NCI-H1436 treated with DMSO at 0.1 percent for 48 hours (cell line): ENCODE measurements around the gene CAMTA1.
A peak's percentile ranks its signal among the peaks of the same experiment; 100 is the strongest.
"Not testable (repeated sequence)": the region's sequence is repeated elsewhere in the genome, so short reads cannot be mapped to it uniquely, and the experiment has no call there.

Experiments
- DNase-seq: peaks from one replicate; lab custom pipeline; 2025; lab: John Stamatoyannopoulos, UW

The CAMTA1 gene

DNA sequence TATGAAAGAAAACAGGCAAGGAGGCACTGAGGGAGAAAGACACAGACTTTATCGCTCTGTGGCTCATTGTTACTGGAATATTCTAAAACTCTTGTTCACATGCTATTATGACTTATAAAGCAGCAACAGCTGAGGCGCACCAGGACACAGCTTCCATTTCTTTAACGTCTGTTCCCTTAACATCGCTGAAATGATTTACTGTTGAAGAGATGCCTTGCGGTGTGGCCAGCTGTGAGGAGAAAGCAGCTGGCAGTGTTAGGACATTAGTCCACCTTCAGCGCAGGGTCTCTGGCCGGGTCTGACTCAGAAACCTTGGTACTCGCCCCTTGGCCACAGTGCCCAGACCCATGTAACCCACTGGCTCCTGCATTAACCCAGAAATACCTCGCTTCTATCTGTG is 995.7 kb downstream of the CAMTA1 start:
- DNase-seq = no peak

DNA sequence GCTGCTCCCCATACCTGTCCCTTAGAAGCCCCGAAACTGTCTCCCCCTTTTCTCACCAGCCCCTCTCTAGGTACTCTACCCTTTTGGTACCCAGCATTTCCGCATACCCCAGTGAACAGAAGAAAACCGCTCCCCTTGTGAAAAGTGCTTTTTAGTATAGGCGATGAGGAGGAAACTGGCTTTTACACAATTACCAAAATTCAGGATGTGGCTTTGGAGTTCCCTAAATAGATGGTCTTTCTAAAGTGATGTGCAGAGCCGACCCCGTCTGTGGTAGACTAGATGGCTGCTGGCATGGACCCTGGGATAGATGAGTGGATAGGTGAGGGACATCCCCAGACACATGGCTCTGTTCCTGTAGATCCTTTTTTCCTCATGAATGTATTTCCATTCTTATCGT is 996.2 kb downstream of the CAMTA1 start:
- DNase-seq = no peak

DNA sequence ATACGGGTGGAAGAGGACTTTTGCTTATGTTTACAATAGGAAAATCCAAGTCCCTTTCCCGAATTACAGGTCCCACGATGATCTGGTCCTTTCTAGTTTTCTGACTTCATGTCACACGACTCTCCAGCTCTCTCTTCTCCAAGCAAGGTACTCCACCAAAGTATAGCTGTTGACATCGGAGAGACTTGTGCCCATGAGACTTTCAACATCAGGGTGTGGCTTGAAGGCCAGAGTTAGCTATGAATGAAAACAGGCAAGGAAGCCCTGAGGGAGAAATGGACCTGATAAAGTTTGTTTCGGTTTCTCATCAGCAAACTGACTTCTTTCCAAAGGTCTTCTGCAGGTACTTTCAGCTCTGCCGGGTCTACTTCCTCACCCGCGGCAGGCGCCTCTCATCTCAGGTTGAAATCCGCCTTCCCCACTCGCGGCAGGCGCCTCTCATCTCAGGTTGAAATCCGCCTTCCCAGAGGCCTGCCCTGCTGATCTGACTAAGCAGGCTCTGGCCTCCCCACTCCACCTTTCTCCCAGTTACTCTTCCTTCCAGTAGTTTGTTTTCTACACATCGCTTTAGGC is 996.8 kb downstream of the CAMTA1 start:
- DNase-seq = no peak

DNA sequence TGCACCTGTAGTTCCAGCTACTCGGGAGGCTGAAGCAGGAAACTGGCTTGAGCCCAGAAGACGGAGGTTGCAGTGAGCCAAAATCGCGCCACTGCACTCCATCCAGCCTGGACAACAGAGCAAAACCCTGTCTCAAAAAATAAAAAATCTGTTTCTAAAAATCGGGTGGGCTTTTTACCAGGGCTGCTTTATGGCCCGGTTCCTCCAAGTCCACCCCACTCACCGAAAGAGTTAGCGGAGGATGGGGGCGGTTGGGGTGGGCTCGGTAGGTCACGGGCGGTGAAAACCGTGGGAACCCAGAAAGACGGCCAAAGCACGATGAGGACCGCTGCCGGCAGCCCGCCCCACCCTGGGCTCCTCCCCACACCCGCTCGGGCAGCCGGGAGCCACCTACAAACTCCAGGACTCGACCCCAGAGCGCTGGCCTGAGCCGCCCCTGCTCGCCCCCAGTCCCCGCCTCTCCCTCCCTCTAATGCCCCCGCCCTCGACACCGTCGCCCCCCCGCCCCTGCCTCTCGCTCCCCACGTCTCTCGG is 998.0 kb downstream of the CAMTA1 start:
- DNase-seq = no peak

DNA sequence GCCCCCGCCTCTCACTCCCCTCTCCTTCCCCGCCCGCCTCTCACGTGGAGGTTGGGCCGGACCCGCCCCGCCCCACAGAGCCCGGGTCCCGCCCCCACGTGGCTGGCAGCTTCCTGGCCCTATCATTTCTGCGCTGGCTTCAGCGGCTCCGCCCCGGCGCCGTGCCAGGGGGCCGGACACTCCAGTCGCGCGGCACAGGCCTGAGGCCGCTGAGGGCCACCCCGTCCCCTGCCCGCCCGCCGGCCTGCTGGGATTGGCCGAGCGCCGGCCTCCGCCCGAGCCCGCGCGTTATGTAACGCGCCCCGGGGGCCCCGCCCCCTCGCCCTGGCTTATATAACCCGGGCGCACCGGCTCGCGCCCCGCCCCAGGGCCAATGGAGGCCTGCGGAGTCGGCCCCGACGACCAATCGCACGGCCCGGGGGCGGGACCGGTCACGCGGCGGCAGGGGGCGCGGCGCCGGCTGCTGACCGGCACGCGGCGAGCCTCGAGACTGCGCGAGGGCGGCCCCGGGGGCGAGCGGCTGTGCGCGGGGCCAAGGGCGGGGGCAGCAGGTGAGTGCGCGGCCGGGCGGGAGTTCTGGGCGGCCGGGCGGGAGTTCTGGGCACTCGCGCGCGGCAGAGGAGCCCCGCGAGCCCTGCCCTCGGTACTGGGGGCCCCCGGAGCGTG is 998.7 kb downstream of the CAMTA1 start, which contains the start of gene PER3:
PER3 (plus strand) TSS at position 466 of the 666 bp plus-strand sequence. CDS start 587 bp downstream, outside the sequence.
- DNase-seq = peak; percentile 95

DNA sequence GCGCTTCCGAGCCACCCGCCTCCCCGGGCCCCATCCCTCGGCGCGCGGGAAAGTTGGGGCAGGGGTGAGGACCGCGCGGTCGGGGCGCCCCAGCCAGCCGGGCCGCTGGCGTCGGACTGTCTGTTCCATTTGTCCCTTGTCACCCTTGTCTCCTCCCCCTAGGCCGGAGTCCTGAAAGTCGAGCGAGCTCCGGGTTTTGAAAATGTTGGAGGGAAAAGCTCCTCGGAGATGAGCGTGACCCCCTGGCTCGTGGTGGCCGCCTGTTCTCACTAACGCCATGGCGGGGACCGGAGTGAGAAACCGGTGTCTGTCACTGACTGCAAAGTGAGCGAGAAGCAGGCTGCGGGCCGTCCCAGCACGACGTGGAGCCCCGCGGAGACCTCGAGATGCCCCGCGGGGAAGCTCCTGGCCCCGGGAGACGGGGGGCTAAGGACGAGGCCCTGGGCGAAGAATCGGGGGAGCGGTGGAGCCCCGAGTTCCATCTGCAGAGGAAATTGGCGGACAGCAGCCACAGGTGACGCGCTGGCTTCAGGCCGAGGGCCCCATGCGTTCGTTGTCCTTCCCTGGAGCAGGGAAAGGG is 999.3 kb downstream of the CAMTA1 start:
- DNase-seq = no peak

DNA sequence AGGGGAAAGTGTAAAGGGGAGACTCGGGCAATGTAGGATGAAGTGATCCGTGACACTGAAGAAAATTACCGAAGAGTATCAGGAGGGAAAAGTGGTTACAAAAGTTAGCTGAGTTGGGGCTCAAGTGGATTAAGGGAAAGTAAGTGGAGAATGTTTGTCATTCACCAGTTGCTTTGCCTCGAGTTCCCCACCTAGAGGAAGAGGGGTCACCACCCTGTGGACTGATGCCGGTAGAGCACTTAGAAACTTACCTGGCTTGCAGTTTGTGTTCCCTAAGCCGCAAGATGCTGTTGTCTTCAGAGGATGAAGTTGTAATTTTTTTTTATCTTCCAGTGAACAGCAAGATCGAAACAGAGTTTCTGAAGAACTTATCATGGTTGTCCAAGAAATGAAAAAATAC is 999.9 kb downstream of the CAMTA1 start:
- no peak for DNase-seq

DNA sequence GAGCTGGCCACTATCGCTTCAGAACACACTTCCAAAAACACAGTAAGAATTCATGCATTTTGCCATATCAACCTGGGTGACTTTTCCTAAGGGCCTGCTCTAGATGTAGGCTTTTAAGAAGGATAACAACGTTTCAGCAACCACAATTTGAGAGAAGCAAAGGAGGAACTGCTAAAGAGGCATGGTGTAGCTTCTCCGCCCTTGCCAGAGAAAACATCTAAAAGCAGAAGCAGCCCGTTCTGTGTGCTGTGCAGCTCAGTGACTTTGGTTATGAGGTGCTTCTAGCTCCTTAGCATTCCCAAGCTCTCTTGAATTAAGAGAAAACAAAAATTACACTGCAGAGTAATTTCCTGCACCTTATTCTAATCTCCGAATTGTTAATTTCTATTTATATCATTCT is 1001.5 kb downstream of the CAMTA1 start:
- DNase-seq = no peak

DNA sequence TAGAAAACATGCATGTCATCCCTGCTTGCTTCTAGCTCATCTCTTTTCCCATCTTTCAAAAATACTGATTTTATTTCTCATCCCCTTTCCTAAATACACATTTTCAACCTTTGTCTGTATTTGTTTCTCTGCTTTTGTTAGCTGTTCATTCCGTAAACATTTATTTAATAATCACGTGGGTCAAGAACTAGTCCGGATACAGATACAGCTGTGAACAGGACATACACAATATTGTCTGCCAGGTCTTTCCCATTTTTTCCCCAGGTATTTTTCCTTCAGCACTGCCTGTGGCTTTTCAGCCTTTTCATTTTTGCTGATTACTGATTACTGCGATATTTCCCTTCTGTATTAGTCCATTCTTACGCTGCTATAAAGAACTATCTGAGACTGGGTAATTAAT is 1004.6 kb downstream of the CAMTA1 start:
- DNase-seq = no peak

DNA sequence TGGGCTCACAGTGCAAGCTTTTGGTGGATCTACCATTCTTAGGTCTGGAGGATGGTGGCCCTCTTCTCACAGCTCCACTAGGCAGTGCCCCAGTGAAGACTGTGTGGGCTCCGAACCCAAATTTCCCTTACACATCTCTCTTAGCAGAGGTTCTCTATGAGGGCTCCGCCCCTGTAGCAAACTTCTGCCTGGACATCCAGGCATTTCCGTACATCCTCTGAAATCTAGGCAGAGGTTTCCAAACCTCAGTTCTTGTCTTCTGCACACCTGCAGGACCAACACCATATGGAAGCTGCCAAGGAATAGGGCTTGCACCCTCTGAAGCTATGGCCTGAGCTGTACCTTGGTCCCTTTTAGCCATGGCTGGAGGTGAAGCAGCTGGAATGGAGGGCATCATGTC is 1005.8 kb downstream of the CAMTA1 start:
- DNase-seq = not testable (repeated sequence)

DNA sequence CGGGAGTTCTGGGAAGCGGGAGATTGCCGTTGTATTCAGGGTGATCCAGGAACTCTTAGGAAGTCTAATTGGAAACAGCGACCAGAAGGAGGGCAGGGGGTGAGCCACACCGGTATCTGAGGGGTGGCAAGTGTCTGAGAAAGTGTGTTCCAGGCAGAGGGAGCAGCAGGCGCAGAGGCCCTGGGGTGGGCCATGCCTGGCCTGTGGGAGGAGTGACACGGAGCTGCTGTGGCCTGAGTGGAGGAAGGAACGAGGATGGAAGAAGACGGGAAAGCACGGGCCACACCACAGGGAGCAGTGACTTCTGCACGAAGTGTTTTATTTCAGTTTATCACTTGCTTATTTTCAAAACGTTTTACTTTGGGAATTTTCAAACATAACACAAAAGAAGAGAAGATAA is 1010.2 kb downstream of the CAMTA1 start:
- DNase-seq = no peak

DNA sequence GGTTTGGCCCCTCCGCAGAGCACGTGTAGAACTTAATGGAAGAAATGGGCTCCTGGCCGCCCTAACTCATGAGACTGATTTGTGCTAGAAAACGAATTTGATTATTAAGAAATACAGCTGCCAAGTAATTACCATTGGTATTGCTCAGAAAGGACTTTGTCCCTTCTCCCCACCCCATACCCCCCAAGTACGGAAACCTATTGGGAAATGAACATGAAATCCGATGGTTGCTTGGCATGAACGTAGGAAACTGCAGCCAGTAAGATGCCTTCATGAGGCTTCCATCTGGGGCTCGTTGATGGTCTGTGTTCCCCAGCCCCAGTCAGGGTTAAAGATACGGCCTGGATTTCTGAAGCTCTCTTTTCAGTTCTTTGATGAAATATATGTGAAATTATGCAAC is 1020.2 kb downstream of the CAMTA1 start:
- DNase-seq = no peak

DNA sequence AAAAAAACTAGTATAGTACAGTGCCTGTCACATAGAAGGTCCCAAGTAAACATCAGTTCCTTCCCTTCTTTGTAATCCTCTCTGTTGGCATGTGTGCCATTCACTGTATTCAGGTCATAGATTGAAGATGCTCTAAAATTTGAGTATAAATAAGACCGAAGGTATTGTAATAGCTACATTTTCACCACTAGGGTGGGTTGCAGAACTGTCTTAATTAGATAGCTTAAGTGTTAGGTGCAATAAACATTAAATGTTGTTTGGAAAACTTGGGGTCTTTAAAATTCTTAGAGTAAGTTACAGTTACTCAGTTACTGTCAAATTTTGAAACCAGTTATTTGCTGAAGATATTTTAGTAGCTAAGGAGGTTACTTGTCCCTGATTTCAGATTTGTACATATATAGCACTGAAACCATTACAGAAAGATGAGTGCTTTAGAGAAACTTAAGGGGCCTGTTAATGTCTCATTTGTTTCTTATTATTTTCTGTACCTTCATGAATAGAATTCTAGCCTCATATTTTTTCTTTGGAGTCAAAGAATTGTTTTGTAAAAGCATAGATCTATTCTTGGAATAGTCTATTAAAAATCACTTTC is 1023.1 kb downstream of the CAMTA1 start:
- no peak for DNase-seq

DNA sequence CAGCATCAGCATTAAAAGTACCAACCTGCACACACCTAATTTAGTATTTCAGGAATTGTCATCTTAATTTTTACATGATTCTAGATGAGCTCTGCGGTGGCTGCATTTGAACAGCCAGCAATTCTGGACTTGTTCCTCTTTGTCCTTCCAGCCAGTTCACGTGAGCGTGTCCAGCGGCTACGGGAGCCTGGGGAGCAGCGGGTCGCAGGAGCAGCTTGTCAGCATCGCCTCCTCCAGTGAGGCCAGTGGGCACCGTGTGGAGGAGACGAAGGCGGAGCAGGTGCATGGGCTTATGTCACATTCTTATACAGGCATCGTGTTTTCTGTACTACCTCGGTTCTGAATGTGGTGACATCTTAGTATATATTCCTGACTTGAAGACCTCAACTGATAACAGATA is 1024.5 kb downstream of the CAMTA1 start:
- DNase-seq = no peak

DNA sequence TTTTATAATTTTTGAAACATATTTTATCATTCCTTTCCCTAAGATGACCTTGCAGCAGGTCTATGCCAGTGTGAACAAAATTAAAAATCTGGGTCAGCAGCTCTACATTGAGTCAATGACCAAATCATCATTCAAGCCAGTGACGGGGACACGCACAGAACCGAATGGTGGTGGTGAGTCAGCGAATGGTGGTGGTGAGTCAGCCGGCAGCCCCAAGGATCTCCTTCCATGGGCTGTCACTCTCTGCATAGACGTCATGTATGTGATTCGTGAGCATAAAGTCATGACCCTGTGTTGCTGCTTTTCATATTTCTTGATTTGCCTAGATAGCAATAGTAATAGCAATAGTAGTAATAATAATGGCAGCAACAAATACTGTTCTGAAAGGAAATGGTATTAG is 1025.1 kb downstream of the CAMTA1 start:
- no peak for DNase-seq

DNA sequence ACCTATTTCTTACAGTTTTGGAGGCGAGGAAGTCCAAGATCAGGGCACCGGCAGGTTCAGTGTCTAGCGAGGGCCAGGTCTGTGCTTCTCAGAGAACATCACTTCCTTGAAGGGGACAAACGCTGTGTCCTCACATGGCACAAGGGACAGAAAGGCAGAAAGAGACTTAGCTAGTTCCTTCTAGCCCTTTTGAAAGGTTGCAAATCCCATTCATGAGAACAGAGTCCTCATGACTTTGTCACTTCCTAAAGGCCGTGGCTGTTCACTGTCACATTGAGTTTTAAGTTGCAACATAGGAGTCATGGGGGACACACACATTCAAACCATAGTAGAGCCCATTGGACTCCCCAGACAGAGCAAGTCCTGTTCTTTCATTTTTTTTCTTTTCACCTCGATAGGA is 1026.2 kb downstream of the CAMTA1 start:
- DNase-seq = no peak

DNA sequence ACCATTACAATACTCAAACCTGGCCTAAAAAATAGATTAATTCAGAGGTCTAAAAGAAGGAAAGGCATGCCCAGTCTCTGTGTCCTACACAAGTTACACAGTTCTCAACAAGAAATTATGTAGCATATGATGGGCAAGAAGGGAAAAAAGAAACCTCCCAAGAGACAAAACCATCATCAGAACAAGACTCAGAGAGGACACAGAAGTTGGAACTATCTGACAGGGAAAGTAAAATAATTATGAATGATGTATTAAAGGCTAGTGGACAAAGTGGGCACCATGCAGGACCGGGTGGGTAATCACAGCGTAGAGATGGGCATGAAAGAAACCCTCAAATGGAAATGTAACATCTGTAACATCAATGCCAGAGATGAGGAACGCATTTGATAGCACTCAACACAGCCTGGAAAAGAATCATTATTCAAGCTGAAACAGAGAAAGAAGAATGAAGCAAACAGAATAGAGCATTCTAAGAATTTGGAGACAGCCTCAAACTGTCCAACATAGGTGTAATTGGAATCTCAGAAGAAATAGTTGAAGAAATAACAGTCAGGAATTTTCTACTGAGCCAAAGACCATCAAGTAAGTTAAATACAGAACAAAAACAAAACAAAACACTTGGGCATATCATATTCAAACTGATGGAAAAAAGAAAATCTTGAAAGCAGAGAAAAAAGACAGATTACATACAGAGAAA is 1028.6 kb downstream of the CAMTA1 start:
- no peak for DNase-seq
